ENCODE measurements around the gene CADM4.
A peak's percentile ranks its signal among the peaks of the same experiment; 100 is the strongest.

The CADM4 gene

GRCh38 chr19:43575156-43575950 lies 64.3 kb downstream of the CADM4 start, which contains the start of the genes PINLYP and XRCC1:
PINLYP (plus strand) TSS chr19:43575801; CDS start chr19:43577192, 1,391 bp downstream.
XRCC1 (minus strand) TSS chr19:43575527; CDS start chr19:43575458, 69 bp downstream.
- peak; percentile 93 to 99 (median 98) for DNase-seq
- intact Hi-C loops (cut with DNase I), result loop anchor here (1.0 kb wide), 1 partner anchor 21 kb away; the partner anchor contains the start of genes IRGQ and ZNF576

DNA sequence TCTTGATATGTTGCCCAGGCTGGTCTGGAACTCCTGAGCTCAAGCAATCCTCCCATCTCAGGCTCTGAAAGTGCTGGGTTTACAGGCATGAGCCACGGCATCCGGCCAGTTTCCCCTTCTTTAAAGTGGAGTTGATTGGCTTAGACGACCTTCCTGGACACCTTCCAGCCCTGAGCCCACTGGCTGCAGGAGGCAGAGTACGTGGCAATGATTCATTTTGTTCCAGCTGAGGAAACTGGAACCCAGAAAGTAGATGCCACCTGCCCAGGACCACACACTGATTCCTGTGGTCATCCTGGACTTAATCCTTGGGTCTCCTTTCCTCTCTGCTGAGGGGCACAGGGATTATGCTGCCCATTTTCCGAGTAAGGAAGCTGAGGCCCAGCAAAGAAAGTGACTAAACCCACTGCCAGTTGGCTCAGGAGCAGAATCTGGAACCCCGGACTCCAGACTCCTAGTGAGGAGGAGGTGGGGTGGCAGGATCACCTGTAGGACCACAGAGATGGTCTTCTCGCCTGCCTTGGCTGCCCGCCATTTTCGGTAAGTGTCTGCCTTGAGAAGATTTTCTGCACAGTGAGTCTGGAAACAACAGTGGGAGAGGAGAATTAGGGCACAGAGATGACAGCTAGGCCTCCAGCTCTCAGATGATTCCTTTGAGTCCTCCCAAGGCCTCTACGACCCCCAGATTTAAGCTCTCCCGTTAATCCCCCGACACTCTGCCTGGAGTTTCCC lies 65.1 kb downstream of the CADM4 start:
- intact Hi-C loops (cut with DNase I), result loop anchor here (1.0 kb wide), 1 partner anchor 22 kb away; the partner anchor contains the start of genes IRGQ and ZNF576
- peak in 2 of 42 donors; percentile 10 to 19 for DNase-seq
